Fibroblast of gingiva (primary cell): ENCODE results near the gene NAV3.

Experiments
- DNase-seq: peaks from one replicate; pipeline ENCODE4 v3.0.0-alpha.2; 2011; ENCODE audit warnings: low read depth

The NAV3 gene

GRCh38 chr12:77842430-77842829 is 11.7 kb downstream of the NAV3 start:
- no peak for DNase-seq

DNA sequence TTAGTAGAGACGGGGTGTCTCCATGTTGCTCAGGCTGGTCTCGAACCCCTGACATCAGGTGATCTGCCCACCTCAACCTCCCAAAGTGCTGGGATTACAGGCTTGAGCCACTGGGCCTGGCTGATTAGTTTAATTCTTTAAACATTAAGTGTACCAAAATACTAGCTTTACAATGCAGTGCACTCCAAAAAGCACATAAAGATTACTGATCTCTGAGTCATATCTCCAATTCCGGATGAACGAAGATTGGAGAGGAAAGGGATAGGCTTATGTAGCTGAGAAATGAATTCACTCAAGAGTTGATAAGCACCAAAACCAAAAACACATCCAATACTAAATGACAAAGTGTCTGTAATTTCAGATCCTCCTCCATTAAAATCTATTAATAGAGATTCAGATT is 15.1 kb downstream of the NAV3 start:
- no peak for DNase-seq

DNA sequence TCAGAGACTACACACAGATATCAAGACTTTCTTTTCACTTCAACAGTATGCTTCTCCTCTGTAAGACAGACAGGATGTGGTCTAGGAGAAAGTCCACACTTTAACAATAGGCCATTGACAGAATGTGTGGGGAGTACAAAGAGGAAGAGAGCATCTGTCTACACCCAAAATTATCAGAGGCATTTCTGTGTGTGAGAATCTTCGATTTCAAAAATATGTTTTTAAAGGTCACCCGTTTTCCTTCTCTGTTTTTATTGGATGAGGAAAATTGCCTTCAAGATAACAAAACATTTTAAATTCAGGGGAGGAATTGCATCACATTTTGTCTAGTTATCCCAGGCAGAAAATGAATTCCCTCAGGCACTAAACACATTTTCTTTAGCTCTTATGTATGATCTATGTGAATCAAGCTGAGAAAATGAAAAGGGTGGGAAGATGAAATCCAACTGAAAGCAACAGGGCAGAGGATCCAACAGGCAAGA is 16.4 kb downstream of the NAV3 start:
- DNase-seq: peak; percentile 10

DNA sequence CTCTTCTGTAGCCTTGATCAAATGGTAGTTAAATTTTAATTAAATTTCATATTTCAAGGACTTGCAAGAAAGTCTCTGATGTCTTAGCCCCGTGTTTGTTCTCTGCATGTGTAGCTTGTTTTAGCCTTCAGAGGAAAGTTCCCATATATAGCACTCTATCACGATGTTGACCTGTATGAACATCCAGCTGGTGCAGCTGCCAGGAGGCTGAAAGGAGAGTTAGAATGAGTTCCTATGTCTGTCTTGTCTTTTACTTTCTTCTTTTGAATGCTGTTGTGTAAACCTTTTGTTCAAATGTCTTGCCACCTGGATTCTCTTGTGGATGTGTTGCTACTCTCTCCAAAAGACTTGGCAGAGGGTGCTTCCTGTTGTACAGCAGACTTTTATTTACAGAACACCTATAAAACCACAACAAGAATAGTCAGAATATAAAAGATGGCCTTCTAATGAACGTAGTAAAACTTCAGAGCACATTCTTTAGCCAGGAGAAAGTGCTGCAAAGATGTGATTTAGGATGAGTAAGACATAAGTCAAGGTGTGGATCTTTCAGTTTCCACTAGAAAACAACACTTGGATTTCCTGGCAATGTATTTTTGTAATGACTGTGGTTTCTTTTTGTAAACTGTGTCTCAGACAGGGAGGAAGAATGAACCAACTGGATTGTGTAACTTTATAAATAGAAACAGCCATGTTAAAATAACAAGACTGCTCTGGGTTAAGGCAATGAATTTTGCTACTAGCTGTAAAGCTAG is 17.2 kb downstream of the NAV3 start:
- DNase-seq: peak; percentile 74

GRCh38 chr12:77850129-77850528 is 19.4 kb downstream of the NAV3 start:
- no peak for DNase-seq

GRCh38 chr12:77850698-77851097 is 20.0 kb downstream of the NAV3 start:
- DNase-seq: no peak

DNA sequence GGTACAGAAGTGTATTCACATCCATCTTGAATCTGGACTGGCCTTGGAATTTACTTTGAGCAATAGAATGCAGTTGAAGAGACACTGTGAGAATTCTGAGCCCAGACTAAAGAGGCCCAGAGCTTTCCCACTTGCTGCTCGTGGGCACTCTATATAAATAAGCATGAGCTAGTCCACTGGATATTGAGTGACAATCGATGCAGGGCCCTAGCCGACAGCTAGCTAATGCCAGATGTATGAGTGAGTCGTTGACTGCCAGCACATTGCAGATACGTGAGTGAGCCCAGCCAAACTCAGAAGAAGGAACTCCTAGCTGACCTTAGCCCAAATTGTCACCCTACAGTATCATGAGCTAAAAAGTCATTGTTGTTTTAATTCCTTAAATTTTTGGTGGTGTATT is 24.9 kb downstream of the NAV3 start:
- no peak for DNase-seq

DNA sequence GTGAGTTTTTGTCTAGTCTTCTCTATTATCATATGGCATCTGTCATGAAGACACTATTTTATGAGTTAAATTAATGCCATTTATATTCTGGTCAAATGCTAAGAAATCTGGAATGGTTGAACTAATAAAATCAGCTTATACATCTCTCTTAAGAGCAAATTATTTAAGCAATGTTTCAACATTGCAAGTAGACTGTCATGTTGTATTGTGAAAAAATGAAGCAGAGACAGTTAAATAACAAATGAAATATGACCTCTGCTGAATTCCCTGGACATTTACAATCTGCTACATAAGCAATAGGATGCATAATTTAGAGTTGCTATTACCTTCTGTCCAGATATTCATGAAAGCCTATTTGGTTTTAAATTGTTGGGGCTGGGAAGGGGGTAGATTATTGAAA is 30.6 kb downstream of the NAV3 start:
- DNase-seq: no peak

GRCh38 chr12:77865178-77865577 is 34.5 kb downstream of the NAV3 start:
- no peak for DNase-seq

DNA sequence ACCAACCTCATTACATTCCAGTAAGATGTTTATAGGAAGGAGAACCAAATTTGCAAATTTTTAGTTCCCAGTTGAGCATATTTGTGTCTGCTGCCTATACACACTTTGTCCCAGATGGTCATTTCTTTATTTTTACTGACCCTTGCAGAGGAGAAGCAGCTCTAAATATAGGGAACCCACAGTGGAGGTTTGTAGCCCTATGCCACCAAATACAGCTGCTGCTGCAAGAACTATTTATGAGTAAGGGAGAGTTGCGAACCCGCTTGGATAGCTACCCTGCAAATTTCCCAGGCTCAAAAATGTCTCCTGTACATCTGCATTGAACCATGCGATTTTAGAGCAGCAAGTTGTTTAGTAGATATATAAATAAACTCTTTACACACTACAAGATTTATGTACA is 48.2 kb downstream of the NAV3 start:
- DNase-seq: no peak

DNA sequence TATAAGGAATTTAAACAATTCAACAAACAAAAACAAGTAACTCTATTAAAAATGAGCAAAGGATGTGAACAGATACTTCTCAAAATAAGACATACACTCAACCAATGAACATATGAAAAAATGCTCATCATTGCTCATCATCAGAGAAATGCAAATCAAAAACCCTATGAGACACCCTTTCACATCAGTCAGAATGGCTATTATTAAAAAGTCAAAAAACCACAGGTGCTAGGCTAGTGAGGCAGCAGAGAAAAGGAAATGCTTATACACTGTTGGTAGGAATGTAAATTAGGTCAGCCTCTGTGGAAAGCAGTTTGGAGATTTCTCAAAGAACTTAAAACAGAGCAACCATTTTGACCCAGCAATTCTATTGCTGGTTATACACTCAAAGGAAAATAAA is 52.0 kb downstream of the NAV3 start:
- no peak for DNase-seq

DNA sequence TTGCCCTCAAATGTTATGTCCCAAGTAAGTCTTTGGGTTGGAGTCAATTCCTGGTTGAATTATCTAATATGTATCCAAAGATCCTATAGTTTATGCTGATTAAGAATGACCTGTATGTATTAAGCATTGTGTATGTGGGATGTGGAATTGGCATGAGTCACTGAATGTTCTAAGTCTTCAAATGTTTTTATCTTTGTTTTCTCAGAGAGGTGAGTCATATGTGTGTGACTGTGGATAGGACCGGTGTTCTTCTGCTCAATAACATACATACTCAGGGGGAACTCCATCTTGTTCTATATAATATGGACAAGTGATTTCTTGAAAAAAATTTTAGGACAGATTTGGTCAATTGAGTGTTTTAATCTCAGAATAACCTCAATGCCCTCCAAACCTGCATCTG is 57.9 kb downstream of the NAV3 start:
- DNase-seq: peak; percentile 2

DNA sequence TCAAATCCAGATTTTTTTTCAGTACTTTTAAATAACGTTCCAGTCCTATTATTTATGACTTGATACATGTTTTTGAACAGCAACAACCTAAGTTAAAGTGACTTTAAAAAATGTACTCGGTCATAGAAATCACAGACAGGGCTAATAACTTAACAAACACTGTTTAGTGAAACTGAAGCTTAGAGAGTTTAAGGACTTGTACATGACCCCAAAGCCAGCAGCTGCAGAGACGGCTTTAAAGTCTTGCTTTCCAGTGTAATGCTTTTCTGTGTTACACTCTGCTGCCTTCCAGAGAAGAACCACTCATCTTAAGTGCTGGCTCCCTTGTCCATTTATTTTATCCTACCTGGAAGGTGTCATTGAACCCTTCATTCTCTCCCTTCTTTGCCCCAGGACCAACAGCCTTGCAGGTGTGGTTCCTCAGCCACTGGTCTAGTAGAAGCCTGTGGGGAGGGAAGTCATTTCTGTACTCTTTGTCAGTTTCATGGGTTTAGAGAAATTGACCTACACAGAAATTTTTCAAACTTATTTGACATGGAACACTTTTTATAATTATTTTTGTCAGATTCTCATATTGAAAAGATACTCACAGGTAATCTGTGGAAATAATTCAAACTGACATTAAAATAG is 60.9 kb downstream of the NAV3 start:
- no peak for DNase-seq

- peak; percentile 1 for DNase-seq
Measured at GRCh38 chr12:77893918-77894317, 63.2 kb downstream of the NAV3 start.

- no peak for DNase-seq
Measured at GRCh38 chr12:77894556-77894955, 63.9 kb downstream of the NAV3 start.

GRCh38 chr12:77895699-77896098 is 65.0 kb downstream of the NAV3 start:
- no peak for DNase-seq

GRCh38 chr12:77907936-77908335 is 77.2 kb downstream of the NAV3 start:
- no peak for DNase-seq

DNA sequence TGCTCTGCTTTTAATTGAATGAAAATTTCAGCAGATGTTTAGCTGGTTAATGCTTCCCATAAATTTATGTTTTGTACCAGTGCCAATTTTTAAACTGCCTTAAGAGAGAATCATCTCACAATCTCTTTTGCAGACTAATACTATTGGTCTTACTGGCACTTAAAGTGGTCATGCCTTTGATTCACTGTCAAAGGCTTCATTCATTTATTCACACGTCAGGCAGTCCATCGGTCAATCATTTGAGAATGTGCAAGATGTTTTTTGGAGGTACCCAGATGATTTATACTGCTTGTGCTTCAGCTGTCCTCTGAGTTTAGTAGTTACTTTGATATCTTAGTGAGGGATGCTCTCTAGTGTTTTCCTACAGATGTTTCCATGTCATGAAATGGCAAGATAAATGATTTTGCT is 83.4 kb downstream of the NAV3 start:
- DNase-seq: no peak

DNA sequence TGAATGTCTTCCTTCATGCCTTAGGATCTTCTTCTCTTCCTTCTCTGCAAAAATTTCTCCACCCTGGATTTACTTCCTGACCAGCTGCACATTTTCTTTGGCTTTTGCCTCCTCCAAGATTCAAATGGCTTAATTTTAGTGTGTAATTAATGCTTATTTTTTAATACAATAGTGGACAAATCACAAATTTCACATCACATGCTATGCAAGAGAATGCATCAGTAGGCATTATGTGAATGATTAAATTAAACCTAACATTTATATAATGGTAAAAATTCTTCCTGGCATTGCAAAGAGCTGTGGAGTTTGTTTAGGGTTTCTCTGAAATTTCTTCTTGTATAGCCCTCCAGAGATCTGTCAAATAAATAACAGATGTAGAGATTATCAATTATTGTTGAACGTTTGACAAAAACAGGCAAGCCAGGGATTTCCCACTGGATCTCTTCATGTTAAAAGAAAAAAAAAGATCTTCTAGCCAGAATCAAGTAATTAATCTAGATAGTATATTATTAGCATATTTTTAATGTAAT is 84.4 kb downstream of the NAV3 start:
- no peak for DNase-seq

GRCh38 chr12:77916276-77916675 is 85.6 kb downstream of the NAV3 start:
- DNase-seq: no peak

- no peak for DNase-seq
Measured at GRCh38 chr12:77918046-77918445, 87.4 kb downstream of the NAV3 start.

GRCh38 chr12:77919450-77919849 is 88.8 kb downstream of the NAV3 start:
- DNase-seq: no peak

DNA sequence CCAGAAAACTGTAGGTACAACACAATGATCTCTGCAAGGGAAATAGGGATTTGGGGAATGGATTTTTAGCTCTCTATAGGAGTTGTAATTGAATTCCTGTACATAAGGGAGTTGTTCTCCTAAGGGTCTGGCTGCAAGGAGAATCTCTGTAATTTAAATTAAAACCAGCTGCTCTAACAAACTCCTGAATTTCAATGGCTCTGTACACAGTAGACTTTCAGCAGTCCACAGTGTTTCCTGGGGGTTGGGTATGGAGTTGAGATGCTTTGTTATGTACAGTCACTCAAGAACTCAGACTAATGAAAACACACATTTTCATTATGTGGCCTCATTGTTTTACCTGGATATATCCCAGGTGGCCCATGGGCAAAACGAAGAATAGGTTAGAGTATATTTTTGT is 93.2 kb downstream of the NAV3 start:
- DNase-seq: peak; percentile 45

- no peak for DNase-seq
Measured at GRCh38 chr12:77924703-77925102, 94.0 kb downstream of the NAV3 start.
